GM19023 (cell line): ENCODE measurements around the gene GRAMD1A.

Source experiments
- ATAC-seq: cut with Tn5 transposase; IDR thresholded peaks from one replicate; pipeline ENCODE4 v1.9.1; 2021; ENCODE audit warnings: mild to moderate bottlenecking, moderate library complexity; ENCODE audit not compliant: unreplicated experiment

GRAMD1A gene

GRCh38 chr19:35069696-35070095, 69.6 kb downstream of the GRAMD1A start:
- ATAC-seq, result no peak

GRCh38 chr19:35070471-35070870, 70.3 kb downstream of the GRAMD1A start:
- ATAC-seq, result no peak

GRCh38 chr19:35073516-35073915, 73.4 kb downstream of the GRAMD1A start:
- no peak for ATAC-seq

GRCh38 chr19:35073941-35074340, 73.8 kb downstream of the GRAMD1A start:
- ATAC-seq, result no peak

- no peak for ATAC-seq
Observed at GRCh38 chr19:35074426-35075201, 74.5 kb downstream of the GRAMD1A start.

- ATAC-seq, result no peak
Observed at GRCh38 chr19:35075202-35076025, 75.3 kb downstream of the GRAMD1A start.

- ATAC-seq, result no peak
Observed at GRCh38 chr19:35076026-35076370, 75.9 kb downstream of the GRAMD1A start.
